ENCODE measurements around the gene CPZ.

Gene CPZ

GRCh38 chr4:8617486-8618040, 25.0 kb downstream of the CPZ start:
- ChIA-PET CTCF (interaction anchor here (1.3 kb wide), 1 partner anchor 10 kb away, joined by 6 read pairs; no protein-coding TSS in a partner anchor), POLR2A (no interaction called here)
- no peaks in the 10 kb centered on the region for H3K9me3 ChIP-seq (ENCODE audit: control insufficient read depth, insufficient read depth, low read depth, low read length)
- no peaks in the 10 kb centered on the region for H3K4me1 ChIP-seq (ENCODE audit: control insufficient read depth, insufficient read depth, low read length)
- no peaks in the 10 kb centered on the region for H3K36me3 ChIP-seq (ENCODE audit: control insufficient read depth in 2 of 2, insufficient read depth in 1 of 2, low read length in 2 of 2)
- H3K27ac ChIP-seq (ENCODE audit: extremely low read depth, low read depth, low read length): no peak overlapping the region
- TF ChIP-seq ZNF114 (tag by site-specific recombination; IDR thresholded peaks at IDR 0.05) (no peak), ZBTB48 (tag by site-specific recombination; IDR thresholded peaks at IDR 0.05) (no peak), ZNF174 (tag by site-specific recombination; IDR thresholded peaks at IDR 0.05) (no peak), ZNF571 (tag by site-specific recombination; IDR thresholded peaks at IDR 0.05) (no peak), ZIC2 (tag by site-specific recombination; IDR thresholded peaks at IDR 0.05) (peak; percentile 77), ZNF664 (tag by site-specific recombination; IDR thresholded peaks at IDR 0.05) (no peak), EGR2 (tag by site-specific recombination; IDR thresholded peaks at IDR 0.05; ENCODE audit: low read depth) (0 out of 2 replicates have a peak, but pooled peaks have one; percentile 18), ZNF26 (tag by site-specific recombination; IDR thresholded peaks at IDR 0.05) (no peak), ZNF274 (IDR thresholded peaks at IDR 0.05; ENCODE audit: low read length) (no peak), ZNF274 (tag by site-specific recombination; IDR thresholded peaks at IDR 0.05; ENCODE audit: borderline replicate concordance) (no peak), ZNF776 (tag by site-specific recombination; IDR thresholded peaks at IDR 0.05; ENCODE audit: borderline replicate concordance) (no peak), ZFHX2 (tag by site-specific recombination; conservative IDR thresholded peaks at IDR 0.05) (0 out of 2 replicates have a peak, but pooled peaks have one; percentile 33)
- no peak overlapping the region for H3K4me3 ChIP-seq (ENCODE audit: low read depth, low read length)

DNA sequence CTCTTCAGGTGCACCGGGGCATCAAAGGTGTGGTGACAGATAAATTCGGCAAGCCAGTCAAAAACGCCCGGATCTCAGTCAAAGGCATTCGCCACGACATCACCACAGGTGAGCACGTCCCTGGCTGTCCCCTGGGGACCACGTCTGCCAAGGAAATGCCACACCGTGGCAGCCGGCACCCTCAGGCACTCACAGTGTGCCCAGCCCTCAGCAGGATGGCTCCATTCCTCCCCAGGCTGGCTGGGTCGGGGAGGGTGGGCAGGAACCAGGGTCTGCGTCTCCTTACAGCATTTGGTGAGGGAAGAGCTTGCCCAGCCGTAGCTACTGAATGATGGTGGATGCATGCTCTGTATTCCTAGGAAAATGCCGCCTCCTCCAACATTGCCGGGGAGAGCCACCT, 25.9 kb downstream of the CPZ start:
- ChIA-PET POLR2A (no interaction called here), CTCF (no interaction called here)
- Histone ChIP-seq H3K36me3 (ENCODE audit: control insufficient read depth in 2 of 2, insufficient read depth in 1 of 2, low read length in 2 of 2) (no peaks in the 10 kb centered on the region), H3K9me3 (ENCODE audit: control insufficient read depth, insufficient read depth, low read depth, low read length) (no peaks in the 10 kb centered on the region), H3K4me3 (ENCODE audit: low read depth, low read length) (no peak overlapping the region), H3K4me1 (ENCODE audit: control insufficient read depth, insufficient read depth, low read length) (no peaks in the 10 kb centered on the region), H3K27ac (ENCODE audit: extremely low read depth, low read depth, low read length) (no peak overlapping the region)
- TF ChIP-seq ZBTB11 (tag by site-specific recombination; conservative IDR thresholded peaks at IDR 0.05; ENCODE audit: low read depth): no peak
- no peak for TF ChIP-seq ZNF26 (tag by site-specific recombination; IDR thresholded peaks at IDR 0.05)
- TF ChIP-seq, protein P1, sequence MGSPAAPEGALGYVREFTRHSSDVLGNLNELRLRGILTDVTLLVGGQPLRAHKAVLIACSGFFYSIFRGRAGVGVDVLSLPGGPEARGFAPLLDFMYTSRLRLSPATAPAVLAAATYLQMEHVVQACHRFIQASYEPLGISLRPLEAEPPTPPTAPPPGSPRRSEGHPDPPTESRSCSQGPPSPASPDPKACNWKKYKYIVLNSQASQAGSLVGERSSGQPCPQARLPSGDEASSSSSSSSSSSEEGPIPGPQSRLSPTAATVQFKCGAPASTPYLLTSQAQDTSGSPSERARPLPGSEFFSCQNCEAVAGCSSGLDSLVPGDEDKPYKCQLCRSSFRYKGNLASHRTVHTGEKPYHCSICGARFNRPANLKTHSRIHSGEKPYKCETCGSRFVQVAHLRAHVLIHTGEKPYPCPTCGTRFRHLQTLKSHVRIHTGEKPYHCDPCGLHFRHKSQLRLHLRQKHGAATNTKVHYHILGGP (tag by site-specific recombination; IDR thresholded peaks at IDR 0.05): no peak
- TF ChIP-seq REST (tag by site-specific recombination; IDR thresholded peaks at IDR 0.05): no peak
- no peak for TF ChIP-seq KLF7 (tag by site-specific recombination; IDR thresholded peaks at IDR 0.05; ENCODE audit: borderline replicate concordance)
- TF ChIP-seq ZNF16 (tag by site-specific recombination; IDR thresholded peaks at IDR 0.05; ENCODE audit: low read depth): no peak
- TF ChIP-seq ZNF114 (tag by site-specific recombination; IDR thresholded peaks at IDR 0.05): no peak
- TF ChIP-seq ZNF837 (tag by site-specific recombination; IDR thresholded peaks at IDR 0.05): no peak
- TF ChIP-seq ZNF747 (tag by site-specific recombination; IDR thresholded peaks at IDR 0.05): no peak
- no peak for TF ChIP-seq ZNF23 (tag by site-specific recombination; IDR thresholded peaks at IDR 0.05; ENCODE audit: borderline replicate concordance)

All from HEK293 (cell line).